H7 (cell line): ENCODE results near the gene UPK3BL1. TPM values are rescaled to one million over a fixed set of nuclear protein-coding genes. Genes with fewer than 3 reads are reported as not detected.
"Not testable (repeated sequence)": the region's sequence is repeated elsewhere in the genome, so short reads cannot be mapped to it uniquely, and the experiment has no call there.

Experiments
- DNase-seq: peaks from one replicate; pipeline ENCODE4 v3.0.0; 2012
- H3K27me3 ChIP-seq: 2 replicates; pipeline ENCODE4 v1.6.0; 2011; ENCODE audit warnings: mild to moderate bottlenecking, low read length; ENCODE audit not compliant: control insufficient read depth, insufficient read depth
- H3K36me3 ChIP-seq: replicated peaks from 2 replicates; pipeline ENCODE4 v1.5.1; 2011; ENCODE audit warnings: low read length; ENCODE audit not compliant: control insufficient read depth, insufficient read depth
- H3K4me3 ChIP-seq: 2 replicates; pipeline ENCODE4 v1.5.1; 2011; ENCODE audit warnings: low read depth, mild to moderate bottlenecking, control low read depth, low read length, moderate library complexity; ENCODE audit not compliant: insufficient read depth
- total RNA-seq: library from RNA; depleted of rRNA; stranded (reverse); fragments of >200 nt; shearing (Covaris generic); gene quantifications from 2 replicates; pipeline ENCODE4 v1.2.3, GENCODE V29; 2014

UPK3BL1 gene
- total RNA-seq, 1 experiment from 2014 or later = 21.6 TPM

DNA sequence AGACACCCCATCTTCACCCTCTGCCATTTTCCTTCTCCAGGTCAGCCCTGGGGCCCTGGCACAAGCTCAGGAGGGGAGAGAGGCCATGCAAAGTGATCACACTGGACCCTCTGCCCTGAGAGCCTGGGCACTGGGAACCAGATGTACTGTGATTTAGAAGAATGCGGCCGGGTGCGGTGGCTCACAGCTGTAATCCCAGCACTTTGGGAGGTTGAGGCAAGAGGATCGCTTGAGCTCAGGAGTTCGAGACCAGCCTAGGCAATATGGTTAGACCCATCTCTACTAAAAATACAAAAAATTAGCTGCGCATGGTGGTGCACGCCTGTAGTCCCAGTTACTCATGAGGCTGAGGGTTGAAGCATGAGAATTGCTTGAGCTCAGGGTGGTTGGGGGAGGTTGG, 5.2 kb upstream of the UPK3BL1 start:
- H3K27me3 ChIP-seq, H3K36me3 ChIP-seq, DNase-seq, H3K4me3 ChIP-seq: not testable (repeated sequence)

DNA sequence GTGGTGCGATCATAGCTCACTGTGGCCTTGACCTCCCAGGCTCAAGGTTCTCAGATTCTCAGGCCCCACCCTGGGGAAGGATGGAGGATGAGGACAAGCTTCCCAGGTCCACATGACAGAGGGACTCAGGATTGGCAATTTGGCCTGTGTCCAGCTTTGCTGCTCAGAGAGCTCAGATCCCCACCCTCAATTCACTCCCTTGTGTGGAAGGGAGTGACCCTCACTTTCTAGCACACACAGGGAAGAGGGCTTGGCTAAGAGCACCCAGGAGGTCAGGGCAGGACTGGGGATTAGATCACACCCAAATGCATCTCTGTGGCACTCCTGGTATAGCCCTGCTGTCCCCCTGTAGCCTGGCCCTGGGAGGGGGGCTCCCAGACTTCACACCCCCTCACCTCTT, 813 bp upstream of the UPK3BL1 start:
- not testable (repeated sequence) for H3K27me3 ChIP-seq, DNase-seq, H3K36me3 ChIP-seq, H3K4me3 ChIP-seq

DNA sequence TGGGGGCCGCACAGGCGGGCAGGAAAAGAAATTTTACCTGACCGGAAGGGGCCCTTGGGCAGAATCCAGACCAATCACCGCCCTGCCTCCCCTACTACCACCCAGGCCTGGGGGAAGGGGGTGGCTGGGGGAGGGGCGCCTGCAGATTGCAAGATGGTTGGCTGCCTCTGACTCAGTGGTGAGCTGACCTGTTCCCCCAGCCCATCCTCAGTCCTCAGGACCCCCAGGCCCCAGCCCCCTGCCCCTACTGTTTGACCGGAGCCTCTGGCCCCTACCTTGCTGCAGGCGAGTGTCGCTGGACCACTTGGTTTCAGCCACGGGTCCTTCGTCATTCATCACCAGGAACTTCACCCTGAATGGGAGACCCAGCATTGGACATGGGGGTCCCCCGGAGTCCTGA, 3.7 kb downstream of the UPK3BL1 start:
- H3K36me3 ChIP-seq, H3K27me3 ChIP-seq, DNase-seq, H3K4me3 ChIP-seq: not testable (repeated sequence)

DNA sequence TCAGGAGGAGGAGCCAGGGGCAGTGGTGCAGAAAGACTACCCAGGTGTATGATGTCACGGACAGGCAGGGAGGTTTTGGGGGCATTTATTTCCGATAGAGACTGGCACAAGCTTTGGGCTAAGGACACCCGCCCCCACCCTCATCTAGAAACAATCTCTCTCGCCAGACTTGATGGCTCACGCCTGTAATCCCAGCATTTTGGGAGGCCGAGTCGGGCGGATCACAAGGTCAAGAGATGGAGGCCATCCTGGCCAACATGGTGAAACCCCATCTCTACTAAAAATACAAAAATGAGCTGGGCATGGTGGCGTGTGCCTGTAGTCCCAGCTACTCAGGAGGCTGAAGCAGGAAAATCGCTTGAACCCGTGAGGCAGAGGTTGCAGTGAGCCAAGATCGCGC, 5.6 kb downstream of the UPK3BL1 start:
- not testable (repeated sequence) for H3K4me3 ChIP-seq, H3K27me3 ChIP-seq, H3K36me3 ChIP-seq, DNase-seq

DNA sequence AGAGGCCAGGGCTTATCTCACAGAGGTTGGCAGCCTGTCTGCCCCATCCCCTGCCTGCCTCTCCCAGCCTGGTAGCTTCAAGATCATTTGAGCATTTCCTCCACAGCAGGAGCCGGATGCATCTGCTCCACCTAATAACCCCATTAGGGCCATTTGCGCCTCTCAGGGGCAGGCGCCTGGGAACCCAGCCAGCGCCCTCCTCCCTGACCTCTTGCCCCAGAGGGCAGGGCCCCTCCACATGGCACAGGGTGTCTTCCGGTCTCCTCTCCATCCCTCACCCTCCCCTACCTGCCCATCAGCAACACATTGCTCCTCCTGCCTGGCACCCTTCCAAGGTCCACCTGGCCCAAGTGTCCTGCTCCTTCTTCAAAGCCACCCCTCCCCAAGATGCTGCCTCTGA, 7.2 kb downstream of the UPK3BL1 start:
- not testable (repeated sequence) for H3K27me3 ChIP-seq, H3K36me3 ChIP-seq, DNase-seq

DNA sequence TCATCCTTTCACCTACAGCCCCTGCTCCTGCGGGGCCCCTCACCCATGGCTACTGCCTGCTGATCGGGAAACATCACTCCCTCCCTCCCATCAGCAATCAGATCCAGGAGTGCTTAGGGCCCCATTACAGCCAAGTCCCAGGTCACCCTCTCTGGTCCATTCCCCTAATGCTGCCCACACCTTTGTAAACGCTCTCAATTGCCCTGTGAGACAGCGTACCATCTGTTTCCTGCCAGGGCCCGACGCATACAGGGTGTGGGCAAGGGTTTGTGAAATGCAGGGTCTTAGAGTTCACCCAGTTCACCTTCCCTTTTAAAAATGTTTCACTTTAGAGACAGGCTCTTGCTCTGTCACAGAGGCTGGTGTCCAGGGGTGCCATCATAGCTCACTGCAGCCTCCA, 8.3 kb downstream of the UPK3BL1 start:
- not testable (repeated sequence) for H3K36me3 ChIP-seq, DNase-seq, H3K4me3 ChIP-seq, H3K27me3 ChIP-seq

More for the DNA sequence above, 7.2 kb downstream of the UPK3BL1 start:
- not testable (repeated sequence) for H3K4me3 ChIP-seq

DNA sequence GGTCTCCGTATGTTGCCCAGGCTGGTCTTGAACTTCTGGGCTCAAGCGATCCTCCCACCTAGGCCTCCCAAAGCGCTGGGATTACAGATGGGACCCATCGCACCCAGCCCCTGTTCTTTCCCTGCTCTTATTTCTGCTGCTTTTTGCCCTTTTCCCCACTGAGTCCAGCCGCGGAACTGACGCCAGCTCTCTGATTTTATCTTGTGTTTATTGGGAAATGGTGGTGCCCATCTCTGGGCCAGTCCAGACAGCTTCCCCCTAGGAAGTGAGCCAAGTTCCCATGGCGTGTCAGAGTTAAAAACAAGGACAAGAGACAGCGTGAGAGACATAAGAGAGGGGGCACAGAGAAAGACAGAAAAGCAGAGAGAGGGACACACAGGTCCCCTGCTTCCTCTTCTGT, 12.0 kb downstream of the UPK3BL1 start:
- H3K27me3 ChIP-seq, H3K36me3 ChIP-seq, H3K4me3 ChIP-seq, DNase-seq: not testable (repeated sequence)

DNA sequence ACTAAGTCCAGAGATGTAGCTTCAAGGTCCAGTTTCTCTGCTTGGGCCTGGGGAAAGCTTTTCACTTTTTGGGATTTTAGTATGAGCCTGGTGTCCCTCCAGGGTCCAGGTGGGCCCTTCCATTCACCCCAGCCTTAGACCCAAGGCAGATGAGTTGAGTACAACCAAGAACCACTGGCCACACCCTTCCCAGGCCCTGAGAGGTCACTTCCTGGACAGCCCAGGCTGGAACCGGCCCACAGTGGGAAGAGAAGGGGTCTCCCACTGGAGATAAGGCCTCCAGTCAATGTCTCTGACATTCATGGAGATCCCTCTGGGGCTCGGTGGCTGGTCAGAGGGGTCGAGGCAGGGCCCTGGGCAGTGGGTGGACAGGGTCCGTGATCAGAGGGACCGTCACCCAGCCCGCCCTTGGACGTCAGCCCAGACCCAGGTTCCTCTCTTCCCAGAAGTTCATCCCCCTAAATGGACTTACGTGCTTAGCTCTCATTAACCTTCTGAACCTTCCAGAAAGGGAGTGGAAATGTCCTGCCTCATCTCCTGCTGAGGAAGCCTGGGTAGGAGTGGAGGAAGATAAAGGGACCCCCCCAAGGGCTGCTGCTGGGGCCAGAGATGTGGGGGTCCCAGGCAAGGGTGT, 15.2 kb downstream of the UPK3BL1 start:
- DNase-seq, H3K27me3 ChIP-seq, H3K4me3 ChIP-seq, H3K36me3 ChIP-seq: not testable (repeated sequence)

DNA sequence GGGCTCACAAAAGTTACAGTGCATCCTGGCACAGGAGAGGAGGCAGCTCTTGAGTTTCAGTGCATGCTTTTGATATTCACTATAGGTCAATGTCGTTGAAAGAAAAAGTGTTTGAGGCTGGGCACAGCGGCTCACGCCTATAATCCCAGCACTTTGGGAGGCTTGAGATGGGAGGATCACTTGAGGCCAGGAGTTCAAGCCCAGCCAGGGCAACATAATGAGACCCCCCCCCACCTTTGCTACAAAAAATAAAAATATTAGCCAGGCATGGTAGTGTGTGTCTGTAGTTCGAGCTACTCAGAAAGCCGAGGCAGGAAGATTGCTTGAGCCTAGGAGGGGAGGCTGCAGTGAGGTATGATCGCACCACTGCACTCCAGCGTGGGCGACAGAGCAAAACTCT, 24.5 kb downstream of the UPK3BL1 start:
- not testable (repeated sequence) for H3K36me3 ChIP-seq, DNase-seq, H3K27me3 ChIP-seq, H3K4me3 ChIP-seq

DNA sequence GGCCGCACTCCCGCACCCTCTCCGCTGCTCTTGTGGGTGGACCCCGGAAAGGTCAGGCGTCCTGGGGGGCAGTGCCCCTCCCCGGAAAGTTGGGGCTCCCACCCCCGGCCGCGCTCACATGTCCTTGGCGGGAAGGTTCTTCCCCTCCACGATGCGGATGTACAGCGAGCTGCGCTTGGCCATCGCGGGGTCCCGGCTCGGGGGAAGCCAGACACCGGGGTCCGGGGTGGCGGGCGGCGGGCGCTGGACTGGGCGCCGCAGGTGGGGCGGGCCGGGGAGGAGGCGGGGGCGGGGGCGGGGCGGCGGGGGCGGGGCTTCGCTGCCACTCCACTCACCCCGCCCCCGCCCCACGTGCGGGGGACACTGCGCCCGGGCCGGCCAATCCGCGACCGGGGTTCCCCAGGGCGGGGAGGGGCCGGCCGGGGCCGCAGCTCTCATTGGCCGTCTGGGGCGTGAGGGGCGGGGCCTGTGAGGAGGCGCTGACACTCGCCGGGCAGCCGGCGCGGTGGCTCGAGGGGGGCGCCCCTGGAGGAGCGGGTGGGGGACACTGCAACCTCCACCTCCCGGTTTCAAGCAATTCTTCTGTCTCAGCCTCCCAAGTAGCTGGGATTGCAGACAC, 26.0 kb downstream of the UPK3BL1 start, which contains the start of gene RASA4:
Gene RASA4 (minus strand): TSS at position 250 of the 619 bp plus-strand sequence. CDS start 67 bp downstream, at position 183.
- H3K27me3 ChIP-seq, H3K36me3 ChIP-seq, DNase-seq: not testable (repeated sequence)
- peak within 1 kb of the TSS; percentile 38 for H3K4me3 ChIP-seq

DNA sequence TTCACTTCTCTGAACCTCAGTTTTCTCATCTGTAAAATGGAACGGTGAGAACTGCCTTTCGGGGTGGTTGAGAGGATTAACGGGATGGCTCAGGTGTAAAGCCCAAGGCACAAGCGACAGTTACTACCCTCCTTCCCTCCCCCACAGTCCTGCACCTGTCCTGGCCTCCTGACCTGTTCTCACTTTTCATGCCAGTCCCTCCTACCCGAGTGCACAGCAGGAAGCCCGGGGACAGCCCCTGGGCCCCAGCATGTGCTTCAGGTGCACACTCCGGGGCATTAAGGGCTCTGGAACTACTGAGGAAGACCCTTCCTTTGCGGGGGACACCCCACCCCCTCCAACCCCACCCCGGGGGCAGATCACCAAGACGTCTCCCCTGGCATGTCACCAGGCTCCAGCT, 26.7 kb downstream of the UPK3BL1 start:
- H3K4me3 ChIP-seq, H3K27me3 ChIP-seq, H3K36me3 ChIP-seq, DNase-seq: not testable (repeated sequence)

DNA sequence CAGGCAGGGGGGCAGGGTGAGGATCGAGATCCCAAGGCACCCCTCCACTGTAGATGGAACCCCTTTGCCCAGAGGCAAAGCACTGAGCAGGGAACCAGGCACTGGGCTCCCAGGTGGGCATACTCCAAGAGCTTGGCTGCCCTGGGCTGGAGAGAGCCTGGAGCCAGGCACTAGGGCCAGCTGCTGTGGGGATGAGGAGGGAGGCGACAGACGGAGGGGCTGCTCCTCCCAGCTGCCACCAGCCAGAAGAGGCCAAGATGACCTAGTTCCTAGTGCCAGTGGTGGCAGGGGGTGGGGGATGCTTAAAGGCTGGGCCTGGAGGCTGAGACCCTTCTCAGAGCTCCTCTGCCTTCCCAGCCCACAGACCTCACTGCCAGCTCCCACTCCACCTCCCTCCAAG, 27.7 kb downstream of the UPK3BL1 start:
- not testable (repeated sequence) for H3K27me3 ChIP-seq, H3K4me3 ChIP-seq, DNase-seq, H3K36me3 ChIP-seq

DNA sequence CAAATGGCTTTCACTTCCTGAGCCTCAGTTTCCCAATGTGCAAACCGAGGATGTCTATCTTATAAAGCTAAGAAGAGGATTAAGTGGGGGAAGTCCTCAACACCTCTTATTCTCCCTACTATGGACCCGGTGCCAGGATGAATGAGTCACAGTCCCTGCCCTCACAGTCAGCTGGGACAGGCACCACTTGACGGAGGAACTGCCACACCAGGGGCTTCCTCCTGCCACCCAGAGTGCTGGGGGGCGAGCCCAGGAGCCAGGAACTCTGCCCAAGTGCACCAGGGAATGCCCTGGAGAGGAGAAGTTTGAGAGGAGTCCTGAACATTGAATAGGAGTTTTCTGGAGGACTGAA, 28.3 kb downstream of the UPK3BL1 start:
- H3K36me3 ChIP-seq, H3K27me3 ChIP-seq, DNase-seq, H3K4me3 ChIP-seq: not testable (repeated sequence)

DNA sequence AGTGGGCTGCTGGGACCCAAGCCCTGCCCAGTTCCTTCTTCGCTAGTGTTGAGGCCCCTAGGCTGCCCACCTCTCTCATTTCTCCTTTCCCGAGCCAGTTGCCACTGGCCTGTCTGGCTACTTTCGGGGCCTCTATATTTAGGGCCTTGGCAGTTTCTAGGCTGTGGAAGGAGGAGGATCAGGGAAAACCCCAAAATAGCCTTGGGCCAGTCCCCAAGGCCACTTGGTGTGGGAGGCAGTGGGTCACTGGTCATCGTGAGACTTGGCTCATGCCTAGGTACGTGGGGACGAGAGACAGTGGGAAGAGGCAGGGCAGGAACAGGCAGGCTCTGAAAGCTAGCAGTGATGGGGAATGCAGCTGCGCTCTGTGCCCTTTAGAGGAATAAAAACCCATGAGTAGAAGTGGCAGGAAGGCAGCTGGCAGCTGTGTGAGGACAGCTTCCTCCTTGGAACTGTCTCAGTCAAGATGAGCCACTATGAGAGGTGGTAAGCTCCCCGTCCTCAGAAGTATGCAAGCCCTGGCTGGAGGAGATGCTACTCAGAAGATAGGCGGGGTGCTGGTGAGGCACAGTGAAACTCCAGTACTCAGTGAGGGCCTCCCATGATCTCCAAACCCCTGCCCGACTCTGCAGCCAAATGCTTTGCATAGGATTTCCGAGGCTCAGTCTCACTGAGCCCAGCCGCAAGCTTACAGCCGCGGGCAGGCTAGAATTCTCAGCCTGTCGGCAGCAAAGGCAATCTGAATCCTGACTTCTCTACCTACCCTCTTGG, 28.8 kb downstream of the UPK3BL1 start:
- not testable (repeated sequence) for DNase-seq, H3K4me3 ChIP-seq, H3K36me3 ChIP-seq, H3K27me3 ChIP-seq

DNA sequence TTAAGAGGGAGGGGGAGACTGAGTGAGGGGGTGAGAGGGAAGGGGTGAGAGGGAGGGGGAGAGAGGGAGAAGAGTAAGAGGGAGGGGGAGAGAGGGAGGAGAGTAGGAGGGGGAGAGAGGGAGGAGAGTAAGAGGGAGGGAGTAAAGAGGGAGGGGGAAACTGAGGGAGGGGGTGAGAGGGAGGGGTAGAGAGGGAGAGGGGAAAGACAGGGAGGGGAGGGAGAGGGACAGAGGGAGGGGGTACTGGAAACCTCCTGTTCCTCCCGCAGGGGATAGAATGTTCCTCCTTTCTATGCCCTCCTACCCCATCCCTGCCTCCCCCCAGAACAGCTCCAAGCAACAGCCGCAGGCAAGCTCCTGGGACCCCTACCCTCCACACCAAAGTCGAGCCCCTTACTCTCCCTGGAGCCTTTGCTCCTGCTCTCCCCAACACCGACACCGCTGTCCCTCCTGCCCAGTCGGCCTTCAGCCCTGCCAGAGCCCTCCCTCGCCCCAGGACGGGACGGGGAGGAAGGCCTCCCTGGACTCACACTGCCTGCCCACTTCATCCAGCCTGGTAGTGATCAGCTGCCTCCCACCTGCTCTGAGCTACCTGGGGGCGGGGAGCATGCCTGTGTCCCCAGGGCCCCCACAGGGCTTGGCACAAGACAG, 30.8 kb downstream of the UPK3BL1 start:
- H3K36me3 ChIP-seq, H3K4me3 ChIP-seq, DNase-seq, H3K27me3 ChIP-seq: not testable (repeated sequence)
